GM21423 (cell line): ENCODE data around the gene FAR2.
"Not testable (repeated sequence)": the region's sequence is repeated elsewhere in the genome, so short reads cannot be mapped to it uniquely, and the experiment has no call there.

Experiments used
- ATAC-seq: cut with Tn5 transposase; IDR thresholded peaks from one replicate; pipeline ENCODE4 v1.9.1; 2021; ENCODE audit warnings: mild to moderate bottlenecking, moderate library complexity; ENCODE audit not compliant: unreplicated experiment

The FAR2 gene

GRCh38 chr12:29316752-29317151 is 167.7 kb downstream of the FAR2 start:
- no peak for ATAC-seq

DNA sequence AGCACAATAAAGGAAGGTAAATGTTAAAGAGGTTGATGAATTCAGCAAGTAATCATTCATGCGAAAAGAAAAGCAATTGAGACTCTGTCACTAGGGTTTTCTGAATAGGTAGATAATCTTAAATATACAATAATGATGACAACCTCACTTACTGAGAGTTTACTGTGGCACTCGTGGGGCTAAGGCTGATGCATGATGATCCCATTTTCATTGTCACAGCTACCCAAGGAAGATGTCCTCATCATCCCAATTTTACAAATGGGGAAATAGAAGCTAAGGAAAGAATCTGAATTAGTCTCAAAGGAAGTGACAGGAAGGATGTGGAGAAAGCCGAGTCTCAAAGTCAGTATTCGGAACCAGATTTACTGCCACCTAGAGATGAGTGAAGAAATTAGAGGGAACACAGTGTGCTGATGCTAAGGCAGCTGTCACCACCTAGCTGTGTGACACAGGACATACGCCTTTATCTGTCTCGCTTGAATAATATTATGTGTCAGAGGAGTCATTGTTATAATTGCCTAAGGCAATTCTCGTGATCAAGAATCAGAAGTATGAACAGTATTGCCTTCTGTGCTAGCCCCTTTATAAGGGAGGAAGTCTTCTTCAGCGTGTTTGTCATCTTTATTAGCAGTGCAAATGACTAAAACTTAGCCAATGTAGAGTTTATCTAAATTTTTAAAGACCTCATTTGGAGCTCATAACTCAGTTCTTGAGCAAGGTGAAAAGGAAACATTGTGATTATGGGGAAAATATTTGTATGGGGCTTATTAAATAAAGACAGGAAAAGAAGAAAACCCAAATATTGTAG is 168.7 kb downstream of the FAR2 start:
- ATAC-seq = peak; percentile 100

DNA sequence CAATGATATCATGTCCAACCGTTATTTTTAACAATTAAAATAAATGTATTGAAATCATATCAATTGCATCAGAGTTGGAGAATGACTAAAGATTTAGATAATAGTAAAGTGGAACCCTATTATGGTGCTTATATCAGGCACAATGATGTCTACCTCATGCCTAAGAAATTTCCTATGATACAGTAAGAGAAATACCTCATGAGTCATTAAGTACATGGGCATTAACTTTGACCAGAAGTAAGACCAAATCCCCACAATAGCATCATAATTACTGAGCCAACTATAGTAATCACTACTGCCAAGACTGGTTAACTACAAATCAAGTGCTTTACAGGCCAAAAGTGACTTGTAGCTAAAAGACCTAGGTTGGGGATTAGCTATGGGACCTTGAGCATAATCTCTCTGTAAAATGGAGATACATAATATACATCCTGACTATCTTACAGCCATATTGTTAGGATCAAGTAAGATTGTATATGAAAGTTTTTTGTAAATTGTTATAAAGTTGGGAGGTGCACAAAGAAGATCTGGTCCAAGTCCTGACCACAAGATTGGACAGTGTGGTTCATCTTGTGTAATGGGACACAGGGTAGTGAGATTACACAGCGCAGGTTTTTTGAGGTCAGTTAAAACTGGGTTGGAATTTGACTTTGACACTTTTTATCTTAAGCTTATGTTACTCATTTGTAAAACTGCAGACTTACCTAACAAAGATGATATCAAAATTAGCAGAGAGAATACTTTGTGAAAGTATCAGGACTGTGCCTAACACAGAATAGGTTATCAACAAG is 171.4 kb downstream of the FAR2 start:
- no peak for ATAC-seq

GRCh38 chr12:29322157-29322556 is 173.1 kb downstream of the FAR2 start:
- ATAC-seq = no peak

DNA sequence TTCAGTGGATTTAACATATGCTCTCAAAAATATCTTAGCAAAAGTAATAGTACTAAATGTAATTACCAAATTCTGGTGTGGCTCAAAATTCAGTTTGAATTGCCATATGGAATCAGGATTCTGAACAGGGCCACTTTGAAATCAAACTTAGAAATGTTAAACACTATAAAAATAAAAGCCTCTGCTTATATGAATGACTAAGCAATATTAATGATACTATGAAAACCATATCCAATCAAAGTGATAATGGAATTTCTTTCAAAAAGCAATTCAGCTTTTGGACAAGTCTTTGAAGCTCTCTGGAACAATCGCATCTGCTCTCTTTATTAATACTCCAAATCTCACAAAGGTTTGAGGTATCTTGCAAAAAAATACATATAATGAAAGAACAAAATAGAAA is 180.3 kb downstream of the FAR2 start:
- no peak for ATAC-seq

DNA sequence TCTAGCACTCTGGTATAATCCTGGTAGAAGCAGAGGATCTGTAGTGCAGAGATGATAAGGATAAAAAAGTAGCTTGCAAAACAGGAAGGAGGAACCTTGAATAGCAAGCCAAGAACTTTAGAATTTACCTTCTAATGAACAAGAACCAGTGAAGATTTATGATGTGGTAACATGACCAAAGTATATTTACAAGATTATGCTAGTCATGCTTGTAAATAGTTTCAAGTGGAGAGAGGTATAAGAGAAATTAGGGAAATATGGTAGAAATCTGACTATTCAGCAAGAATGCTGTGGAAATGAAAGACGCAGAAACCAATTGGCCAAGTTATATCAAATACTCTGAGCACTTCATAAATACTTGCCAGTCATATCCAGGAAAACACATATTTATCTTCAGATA is 184.1 kb downstream of the FAR2 start:
- no peak for ATAC-seq

- ATAC-seq = no peak
These were observed 185.9 kb downstream of the FAR2 start for GRCh38 chr12:29334937-29335336.

- no peak for ATAC-seq
These were observed 188.2 kb downstream of the FAR2 start for GRCh38 chr12:29337325-29337724.

DNA sequence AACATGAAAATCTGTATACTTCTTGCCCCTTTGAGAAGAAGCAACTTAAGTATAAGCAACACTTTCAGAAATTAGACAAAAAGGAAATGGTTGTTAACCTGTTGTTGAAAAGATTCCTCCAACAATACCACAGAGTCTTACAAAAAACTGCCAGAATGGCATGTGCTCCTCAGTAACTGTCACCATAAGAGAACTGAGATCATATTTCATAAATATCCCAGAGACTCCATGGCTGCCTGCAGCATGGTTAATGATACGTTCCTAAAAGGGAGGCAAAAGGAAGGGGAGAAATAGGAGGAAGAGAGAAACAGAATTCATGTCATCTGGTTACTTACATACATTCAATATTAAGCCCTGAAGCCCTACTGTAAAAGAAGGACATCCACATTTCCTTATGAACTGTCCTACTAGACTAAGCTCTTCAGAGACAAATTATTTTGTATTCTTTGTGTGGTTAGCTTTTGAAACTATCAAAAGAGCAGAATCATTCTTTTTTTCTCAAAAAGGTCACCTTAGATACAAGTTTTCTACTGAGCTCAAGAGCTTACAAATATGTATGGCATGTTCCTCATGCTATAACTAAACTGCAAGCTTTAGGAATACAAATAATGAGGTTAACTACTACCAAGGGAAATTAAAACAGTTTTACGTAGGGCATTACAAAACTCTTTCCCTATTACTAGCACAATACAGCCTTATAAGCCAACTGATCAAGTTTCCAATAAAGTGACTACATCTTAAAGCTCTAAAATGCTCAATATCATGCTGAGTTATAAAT is 194.1 kb downstream of the FAR2 start:
- no peak for ATAC-seq

- no peak for ATAC-seq
These were observed 197.8 kb downstream of the FAR2 start for GRCh38 chr12:29346769-29347421.

DNA sequence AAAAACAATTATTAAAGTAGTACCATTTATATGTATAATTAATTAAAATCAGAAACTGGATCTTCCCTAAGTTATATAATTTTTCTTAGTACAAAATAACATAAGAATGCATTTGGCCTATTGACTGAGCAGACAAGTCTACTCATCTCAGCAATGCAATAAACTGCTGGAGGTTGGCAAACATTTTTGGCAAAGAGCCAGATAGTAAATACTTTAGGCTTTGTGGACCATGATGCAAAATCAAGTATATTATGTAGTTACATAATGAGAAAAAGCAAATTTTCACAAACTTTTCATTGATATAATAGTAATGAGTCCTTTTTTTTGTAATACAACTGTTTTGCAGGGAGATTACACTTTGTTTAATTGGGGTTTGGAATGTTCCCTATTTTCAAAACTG is 201.0 kb downstream of the FAR2 start:
- no peak for ATAC-seq

- no peak for ATAC-seq
These were observed 205.9 kb downstream of the FAR2 start for GRCh38 chr12:29354954-29355353.

DNA sequence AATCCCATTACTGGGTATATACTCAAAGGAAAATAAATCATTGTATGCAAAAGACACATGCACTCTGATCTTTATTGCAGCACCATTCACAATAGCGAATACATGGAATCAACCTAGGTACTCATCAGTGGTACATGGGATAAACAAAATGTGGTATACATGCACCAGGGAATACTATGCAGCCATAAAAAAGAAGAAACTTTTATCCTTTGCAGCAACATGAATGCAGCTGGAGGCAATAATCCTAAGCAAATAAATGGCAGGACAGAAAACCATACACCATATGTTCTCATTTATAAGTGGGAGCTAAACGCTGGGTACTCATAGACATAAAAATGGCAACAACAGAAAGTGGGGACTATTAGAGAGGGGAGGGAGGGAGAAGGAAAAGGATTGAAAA is 216.0 kb downstream of the FAR2 start:
- ATAC-seq = no peak

DNA sequence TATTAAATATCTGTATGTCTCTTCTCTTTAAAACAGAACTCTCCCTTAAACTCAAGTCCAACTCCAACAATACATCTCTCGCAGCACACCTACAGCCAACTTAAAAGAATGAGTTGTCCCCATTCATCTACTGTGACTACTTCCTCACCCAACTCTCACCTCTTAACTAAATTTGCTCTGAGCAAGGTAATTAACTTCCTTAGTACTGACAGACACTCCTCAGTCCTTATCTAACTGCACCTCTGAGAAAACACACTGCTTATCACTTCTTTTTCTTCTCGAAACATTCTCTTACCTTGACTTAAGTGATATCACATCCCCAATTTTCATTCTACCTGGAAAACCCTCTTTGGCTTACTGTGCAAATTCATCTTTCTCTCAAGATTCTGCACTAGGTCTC is 224.9 kb downstream of the FAR2 start:
- ATAC-seq = no peak

DNA sequence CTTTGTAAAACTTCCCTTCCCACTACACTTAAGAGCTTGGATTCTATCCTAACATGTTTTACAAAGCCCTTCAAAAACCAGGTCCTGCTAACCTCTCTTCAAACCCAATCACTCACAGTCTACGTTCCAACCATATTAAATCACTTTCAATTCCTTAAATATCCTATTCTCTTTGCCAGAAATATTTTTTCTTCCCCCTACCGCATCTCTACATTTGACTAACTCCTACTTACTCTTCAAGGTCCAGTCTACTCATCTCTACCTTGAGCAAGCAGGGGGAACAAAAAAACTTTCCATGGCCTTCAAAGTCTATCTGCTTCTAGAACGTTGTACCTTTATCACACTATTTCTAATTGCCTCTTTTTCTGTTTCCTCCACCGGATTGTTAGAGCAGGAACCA is 225.8 kb downstream of the FAR2 start:
- no peak for ATAC-seq

DNA sequence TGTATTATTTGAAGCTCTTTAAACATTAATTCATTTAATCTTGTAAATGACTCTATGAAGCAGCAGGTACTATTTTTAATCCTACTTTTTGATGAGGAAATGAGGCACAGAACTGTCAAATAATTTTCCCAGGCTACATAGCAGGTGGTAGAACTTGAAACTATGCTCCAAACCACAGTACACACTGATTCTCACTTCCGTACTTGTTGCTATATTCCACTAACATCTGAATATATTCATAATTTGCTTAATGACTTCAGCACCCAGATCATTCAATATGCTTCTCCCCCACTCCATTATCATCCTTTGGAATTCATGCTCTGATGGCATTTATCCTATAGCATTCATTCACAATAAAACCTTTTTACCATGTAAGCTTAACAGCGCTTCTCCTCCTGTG is 227.0 kb downstream of the FAR2 start:
- no peak for ATAC-seq

DNA sequence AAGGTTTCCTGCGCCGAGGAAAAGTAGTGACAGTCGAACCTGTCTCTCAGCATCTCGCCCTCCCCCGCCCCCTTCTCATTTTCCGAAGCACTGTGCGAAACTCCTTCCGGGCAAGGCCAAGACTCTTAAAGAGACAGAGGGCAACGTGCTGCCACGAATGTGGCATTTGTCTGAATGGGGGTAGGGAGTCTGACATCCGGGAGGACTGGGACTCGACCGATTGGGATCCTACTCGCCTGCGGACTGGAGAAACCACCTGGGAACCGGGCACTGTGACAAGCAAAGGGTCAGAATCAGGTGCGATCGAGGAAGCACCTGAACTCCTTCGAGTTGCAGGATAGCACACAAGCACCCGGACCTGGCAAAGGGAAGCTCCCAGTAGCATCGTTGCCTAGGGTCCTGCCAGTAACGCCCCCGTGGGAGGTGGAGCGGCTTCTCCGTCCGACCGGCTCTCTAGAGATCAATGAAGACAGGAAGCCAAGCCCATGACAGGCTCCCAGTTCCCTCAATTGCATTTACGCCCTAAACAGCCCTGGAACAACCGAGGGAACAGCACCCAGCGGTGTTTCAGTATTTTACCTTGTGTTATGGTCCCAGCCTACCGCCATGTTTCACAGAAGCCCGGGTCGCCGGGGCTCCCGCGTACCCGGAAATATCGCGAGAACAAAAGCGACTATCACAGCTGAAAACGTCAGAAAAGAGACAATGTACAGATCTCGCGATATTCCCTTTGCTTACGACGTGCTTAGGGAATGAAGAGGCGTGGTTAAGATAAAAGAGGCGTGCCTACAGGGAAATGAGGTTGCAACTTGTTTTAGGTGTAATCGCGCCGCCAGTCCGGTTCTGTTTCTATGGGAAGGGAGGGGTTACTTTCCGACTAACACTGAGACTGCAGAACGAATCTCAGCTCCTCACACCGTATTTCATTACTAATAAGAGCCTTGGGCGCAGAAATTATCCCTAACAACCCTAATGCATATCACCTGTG is 231.8 kb downstream of the FAR2 start, which contains the start of gene ERGIC2:
TSS of gene ERGIC2 (minus strand) at position 637 of the 988 bp plus-strand sequence. CDS start 9,539 bp downstream, outside the sequence.
- ATAC-seq = peak; percentile 95

- no peak for ATAC-seq
These were observed 233.2 kb downstream of the FAR2 start for GRCh38 chr12:29382251-29382650.

DNA sequence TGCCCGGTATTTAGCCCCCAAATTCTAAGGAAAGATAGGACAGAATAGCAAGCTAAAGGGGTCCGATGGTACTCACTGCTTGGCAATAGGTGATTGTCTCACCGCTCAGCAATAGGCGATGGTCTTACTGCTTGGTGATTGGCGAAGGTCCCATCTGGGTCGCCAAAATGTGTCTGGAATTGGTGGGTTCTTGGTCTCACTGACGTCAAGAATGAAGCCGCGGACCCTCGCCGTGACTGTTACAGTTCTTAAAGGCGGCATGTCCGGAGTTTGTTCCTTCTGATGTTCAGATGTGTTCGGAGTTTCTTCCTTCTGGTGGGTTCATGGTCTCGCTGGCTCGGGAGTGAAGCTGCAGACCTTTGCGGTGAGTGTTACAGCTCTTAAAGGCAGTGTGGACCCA is 236.1 kb downstream of the FAR2 start:
- not testable (repeated sequence) for ATAC-seq
